HEK293 (cell line): ENCODE measurements around the gene TNFRSF18.

Experiments
- BCL11A ChIP-seq: fragments of 450-650 bp; formaldehyde crosslinking; IDR thresholded peaks from 2 replicates; pipeline ENCODE4 v1.5.1; 2016; ENCODE audit warnings: low read depth, missing biosample characterization, missing genetic modification characterization
- CTCF ChIP-seq: fragments of 450-650 bp; formaldehyde crosslinking; IDR thresholded peaks from 2 replicates; pipeline ENCODE4 v1.5.1; 2016; ENCODE audit warnings: missing biosample characterization, missing genetic modification characterization
- MZF1 ChIP-seq: fragments of 450-650 bp; formaldehyde crosslinking; IDR thresholded peaks from 2 replicates; pipeline ENCODE4 v1.5.1; 2017; ENCODE audit warnings: missing biosample characterization, missing genetic modification characterization, borderline replicate concordance
- SP2 ChIP-seq: fragments of 450-650 bp; formaldehyde crosslinking; IDR thresholded peaks from 2 replicates; pipeline ENCODE4 v1.5.1; 2016; ENCODE audit warnings: missing biosample characterization, missing genetic modification characterization
- ZNF121 ChIP-seq: fragments of 450-650 bp; formaldehyde crosslinking; IDR thresholded peaks from 2 replicates; pipeline ENCODE4 v1.5.1; 2016; ENCODE audit warnings: missing biosample characterization, missing genetic modification characterization
- ZNF133 ChIP-seq: fragments of 450-650 bp; formaldehyde crosslinking; IDR thresholded peaks from 2 replicates; pipeline ENCODE4 v1.5.1; 2016; ENCODE audit warnings: missing biosample characterization, missing genetic modification characterization
- ZNF324 ChIP-seq: fragments of 450-650 bp; formaldehyde crosslinking; IDR thresholded peaks from 2 replicates; pipeline ENCODE4 v1.5.1; 2016; ENCODE audit warnings: missing biosample characterization, missing genetic modification characterization
- ZNF416 ChIP-seq: fragments of 450-650 bp; formaldehyde crosslinking; IDR thresholded peaks from 2 replicates; pipeline ENCODE4 v1.5.1; 2016; ENCODE audit warnings: missing biosample characterization, missing genetic modification characterization
- TF ChIP-seq, protein P1 (sequence below): sonication (generic); formaldehyde crosslinking; IDR thresholded peaks from 2 replicates; pipeline ENCODE4 v1.8.1; 2022; ENCODE audit warnings: mild to moderate bottlenecking, moderate library complexity, missing genetic modification reagents
- TF ChIP-seq, protein P2 (sequence below): fragments of 450-650 bp; formaldehyde crosslinking; IDR thresholded peaks from 2 replicates; pipeline ENCODE4 v1.5.1; 2017; ENCODE audit warnings: missing biosample characterization, missing genetic modification characterization

DNA sequence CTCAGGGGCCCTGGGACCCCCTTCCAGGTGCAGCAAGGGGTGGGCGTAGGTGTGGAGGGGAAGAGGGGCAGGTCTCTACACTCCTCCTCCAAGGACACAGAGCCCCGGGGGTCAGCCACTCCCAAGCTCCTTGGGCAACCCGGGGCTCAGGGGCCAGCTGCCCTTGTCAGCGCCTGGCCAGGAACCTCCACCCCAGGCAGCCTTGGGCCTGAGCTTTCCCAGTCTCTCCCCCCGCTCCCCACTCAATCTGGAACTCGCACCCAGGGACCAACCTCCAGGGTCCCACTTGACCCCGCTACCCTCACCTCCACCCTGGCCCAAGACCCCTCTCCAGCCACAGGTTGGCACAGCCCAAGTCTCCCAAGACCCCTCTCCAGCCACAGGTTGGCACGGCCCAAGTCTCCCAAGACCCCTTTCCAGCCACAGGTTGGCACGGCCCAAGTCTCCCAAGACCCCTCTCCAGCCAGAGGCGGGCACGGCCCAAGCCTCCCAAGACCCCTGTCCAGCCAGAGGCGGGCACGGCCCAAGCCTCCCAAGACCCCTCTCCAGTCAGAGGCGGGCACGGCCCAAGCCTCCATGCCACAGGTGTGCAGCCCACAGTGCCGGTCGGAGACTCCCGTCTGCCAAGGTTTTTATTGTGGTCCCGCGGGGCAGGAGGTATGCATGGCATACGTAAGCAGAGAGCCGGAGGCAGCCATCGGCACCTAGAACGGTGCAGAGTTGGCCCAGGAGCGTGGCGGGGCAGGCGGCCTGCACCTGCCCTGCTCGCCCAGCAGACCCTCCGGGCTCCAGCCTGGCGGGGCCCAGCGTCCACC lies 4.5 kb upstream of the TNFRSF18 start:
- TF ChIP-seq ZNF416 (no peak), CTCF (no peak), MZF1 (no peak), ZNF133 (no peak), ZNF121 (tag by site-specific recombination) (no peak), SP2 (tag by site-specific recombination) (no peak), BCL11A (tag by site-specific recombination) (no peak), ZNF324 (no peak)
- TF ChIP-seq, protein P1, sequence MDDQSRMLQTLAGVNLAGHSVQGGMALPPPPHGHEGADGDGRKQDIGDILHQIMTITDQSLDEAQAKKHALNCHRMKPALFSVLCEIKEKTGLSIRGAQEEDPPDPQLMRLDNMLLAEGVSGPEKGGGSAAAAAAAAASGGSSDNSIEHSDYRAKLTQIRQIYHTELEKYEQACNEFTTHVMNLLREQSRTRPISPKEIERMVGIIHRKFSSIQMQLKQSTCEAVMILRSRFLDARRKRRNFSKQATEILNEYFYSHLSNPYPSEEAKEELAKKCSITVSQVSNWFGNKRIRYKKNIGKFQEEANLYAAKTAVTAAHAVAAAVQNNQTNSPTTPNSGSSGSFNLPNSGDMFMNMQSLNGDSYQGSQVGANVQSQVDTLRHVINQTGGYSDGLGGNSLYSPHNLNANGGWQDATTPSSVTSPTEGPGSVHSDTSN (CRISPR knock-in tag) = no peak
- TF ChIP-seq, protein P2, sequence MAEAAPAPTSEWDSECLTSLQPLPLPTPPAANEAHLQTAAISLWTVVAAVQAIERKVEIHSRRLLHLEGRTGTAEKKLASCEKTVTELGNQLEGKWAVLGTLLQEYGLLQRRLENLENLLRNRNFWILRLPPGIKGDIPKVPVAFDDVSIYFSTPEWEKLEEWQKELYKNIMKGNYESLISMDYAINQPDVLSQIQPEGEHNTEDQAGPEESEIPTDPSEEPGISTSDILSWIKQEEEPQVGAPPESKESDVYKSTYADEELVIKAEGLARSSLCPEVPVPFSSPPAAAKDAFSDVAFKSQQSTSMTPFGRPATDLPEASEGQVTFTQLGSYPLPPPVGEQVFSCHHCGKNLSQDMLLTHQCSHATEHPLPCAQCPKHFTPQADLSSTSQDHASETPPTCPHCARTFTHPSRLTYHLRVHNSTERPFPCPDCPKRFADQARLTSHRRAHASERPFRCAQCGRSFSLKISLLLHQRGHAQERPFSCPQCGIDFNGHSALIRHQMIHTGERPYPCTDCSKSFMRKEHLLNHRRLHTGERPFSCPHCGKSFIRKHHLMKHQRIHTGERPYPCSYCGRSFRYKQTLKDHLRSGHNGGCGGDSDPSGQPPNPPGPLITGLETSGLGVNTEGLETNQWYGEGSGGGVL (tag by site-specific recombination) = no peak
